H1 (cell line): Measurements from ENCODE around the gene CDK2. TPM values are rescaled to one million over a fixed set of nuclear protein-coding genes. Genes with fewer than 3 reads are reported as not detected.

Experiments used
- CTCF ChIA-PET: fragments of 300-600 bp; sonication (Branson Sonifier 250); formaldehyde crosslinking; loops from one replicate; lab custom pipeline; 2021; ENCODE audit not compliant: partially characterized antibody; lab: Charles Lee
- POLR2A ChIA-PET: fragments of 300-600 bp; sonication (Branson Sonifier 250); formaldehyde crosslinking; loops from one replicate; lab custom pipeline; 2021; ENCODE audit warnings: inconsistent platforms; ENCODE audit not compliant: partially characterized antibody; lab: Charles Lee
- DNase-seq, 2 experiments: peaks; one replicate each; pipeline versions ENCODE4 v3.0.0 to v3.0.0-alpha.2; 2010 to 2022; ENCODE audit warnings: low spot score in 2 of 2, low read depth in 1 of 2, mixed read lengths in 1 of 2
- FAIRE-seq: peaks from 2 replicates; lab custom pipeline; 2011; peaks lifted over from hg19 to GRCh38; lab: Jason Lieb, UNC
- H2AFZ ChIP-seq: 2 replicates; pipeline ENCODE4 v1.8.1; 2012; ENCODE audit warnings: low read length, inconsistent platforms
- H2AK5ac ChIP-seq: 2 replicates; pipeline ENCODE4 v1.6.1; 2013; ENCODE audit warnings: low read depth, low read length
- H2BK120ac ChIP-seq: replicated peaks from 2 replicates; pipeline ENCODE3; 2013; ENCODE audit warnings: low read depth, low read length, inconsistent platforms
- H2BK12ac ChIP-seq: 2 replicates; pipeline ENCODE4 v1.6.1; 2013; ENCODE audit warnings: low read depth, low read length
- H2BK15ac ChIP-seq: 2 replicates; pipeline ENCODE4 v1.6.1; 2013; ENCODE audit warnings: low read length
- H2BK20ac ChIP-seq: 2 replicates; pipeline ENCODE4 v1.6.1; 2013; ENCODE audit warnings: low read length
- H2BK5ac ChIP-seq: 2 replicates; pipeline ENCODE4 v1.6.1; 2013; ENCODE audit warnings: low read depth, low read length
- H3K14ac ChIP-seq: 2 replicates; pipeline ENCODE4 v1.6.1; 2013; ENCODE audit warnings: inconsistent platforms; ENCODE audit not compliant: insufficient read length
- H3K18ac ChIP-seq: 2 replicates; pipeline ENCODE4 v1.6.1; 2013; ENCODE audit warnings: low read length; ENCODE audit errors: extremely low read depth
- H3K23ac ChIP-seq: 2 replicates; pipeline ENCODE4 v1.6.1; 2013; ENCODE audit warnings: inconsistent platforms; ENCODE audit not compliant: insufficient read length
- H3K23me2 ChIP-seq: 2 replicates; pipeline ENCODE4 v1.6.1; 2013; ENCODE audit warnings: low read depth, low read length
- H3K27ac ChIP-seq: 2 replicates; pipeline ENCODE4 v1.6.1; 2011; ENCODE audit warnings: low read depth, low read length, inconsistent platforms
- H3K27me3 ChIP-seq, 4 experiments: replicated peaks in 1 of 4; 1 replicate in 1 of 4; 2 replicates in 3 of 4; pipeline versions ENCODE4 v1.6.1 to v1.8.1; 2011 to 2013; ENCODE audit warnings: low read length in 3 of 4, mild to moderate bottlenecking in 3 of 4, inconsistent platforms in 2 of 4, mixed read lengths in 2 of 4, moderate library complexity in 1 of 4; ENCODE audit not compliant: control insufficient read depth in 3 of 4, insufficient read depth in 3 of 4; ENCODE audit errors: extremely low read depth in 1 of 4
- H3K36me3 ChIP-seq, 4 experiments: 2 replicates each; pipeline versions ENCODE4 v1.6.1 to v1.8.1; 2011 to 2013; ENCODE audit warnings: mild to moderate bottlenecking in 4 of 4, low read length in 3 of 4, moderate library complexity in 2 of 4, control low read depth in 1 of 4, inconsistent platforms in 1 of 4; ENCODE audit not compliant: insufficient read depth in 4 of 4, control insufficient read depth in 2 of 4
- H3K4ac ChIP-seq: replicated peaks from 2 replicates; pipeline ENCODE3; 2013; ENCODE audit warnings: low read length, low read depth, mixed read lengths, inconsistent platforms; ENCODE audit not compliant: insufficient read length
- H3K4me1 ChIP-seq, 4 experiments: replicated peaks in 1 of 4; 1 replicate in 1 of 4; 2 replicates in 3 of 4; pipeline versions ENCODE4 v1.6.1 to v1.8.1; 2011 to 2013; ENCODE audit warnings: low read length in 3 of 4, inconsistent platforms in 2 of 4, mixed read lengths in 1 of 4; ENCODE audit not compliant: insufficient read depth in 4 of 4, control insufficient read depth in 3 of 4
- H3K4me2 ChIP-seq, 2 experiments: 2 replicates each; pipeline versions ENCODE4 v1.6.1 to v1.8.1; 2011 to 2013; ENCODE audit warnings: low read depth in 2 of 2, low read length in 2 of 2, control low read depth in 1 of 2, inconsistent platforms in 1 of 2, mild to moderate bottlenecking in 1 of 2; ENCODE audit not compliant: insufficient read depth in 1 of 2
- H3K4me3 ChIP-seq, 4 experiments: fragments of 200-600, 300-600 bp in 1 of 4; sonication (generic), shearing (Covaris generic), sonication (Bioruptor Twin) in 1 of 4; 2 replicates each; pipeline versions ENCODE4 v1.5.1 to v1.8.1; 2011 to 2016; ENCODE audit warnings: low read length in 4 of 4, low read depth in 3 of 4, control low read depth in 2 of 4, inconsistent platforms in 2 of 4, mild to moderate bottlenecking in 2 of 4, mixed read lengths in 1 of 4, moderate library complexity in 1 of 4; ENCODE audit not compliant: insufficient read depth in 2 of 4; ENCODE audit errors: extremely low read depth in 1 of 4
- H3K56ac ChIP-seq: replicated peaks from 2 replicates; pipeline ENCODE3; 2013; ENCODE audit warnings: low read depth, mild to moderate bottlenecking, mixed read lengths, low read length, inconsistent platforms; ENCODE audit not compliant: insufficient read length
- H3K79me1 ChIP-seq: 2 replicates; pipeline ENCODE4 v1.6.1; 2013; ENCODE audit warnings: low read depth, low read length, control low read depth
- H3K79me2 ChIP-seq, 2 experiments: 2 replicates each; pipeline versions ENCODE4 v1.6.1 to v1.8.1; 2012 to 2013; ENCODE audit warnings: low read length in 2 of 2, mild to moderate bottlenecking in 2 of 2, inconsistent platforms in 1 of 2; ENCODE audit not compliant: insufficient read depth in 2 of 2, control insufficient read depth in 1 of 2
- H3K9ac ChIP-seq, 4 experiments: replicated peaks in 1 of 4; 1 replicate in 1 of 4; 2 replicates in 3 of 4; pipeline versions ENCODE4 v1.6.1 to v1.8.1; 2011 to 2013; ENCODE audit warnings: low read depth in 3 of 4, low read length in 3 of 4, control low read depth in 2 of 4, mild to moderate bottlenecking in 2 of 4, moderate library complexity in 2 of 4, inconsistent platforms in 1 of 4; ENCODE audit errors: extremely low read depth in 1 of 4
- H3K9me3 ChIP-seq, 2 experiments: 2 replicates each; pipeline versions ENCODE4 v1.6.1 to v1.8.1; 2012 to 2013; ENCODE audit warnings: mild to moderate bottlenecking in 2 of 2, moderate library complexity in 2 of 2, control low read depth in 1 of 2, inconsistent platforms in 1 of 2, low read depth in 1 of 2, low read length in 1 of 2, mixed read lengths in 1 of 2; ENCODE audit not compliant: insufficient read depth in 2 of 2
- H4K20me1 ChIP-seq, 2 experiments: replicated peaks in 1 of 2; 2 replicates each; pipeline versions ENCODE3 to v1.8.1; 2011 to 2013; ENCODE audit warnings: inconsistent platforms in 2 of 2, low read length in 2 of 2, mild to moderate bottlenecking in 1 of 2; ENCODE audit not compliant: insufficient read depth in 2 of 2, control insufficient read depth in 1 of 2
- H4K5ac ChIP-seq: 2 replicates; pipeline ENCODE4 v1.6.1; 2013; ENCODE audit warnings: low read length, low read depth, mixed read lengths, inconsistent platforms; ENCODE audit not compliant: insufficient read length
- H4K8ac ChIP-seq: 2 replicates; pipeline ENCODE4 v1.8.0; 2013; ENCODE audit warnings: mild to moderate bottlenecking, moderate library complexity, low read length, inconsistent platforms; ENCODE audit not compliant: insufficient read depth; ENCODE audit errors: extremely low read depth
- H4K91ac ChIP-seq: replicated peaks from 2 replicates; pipeline ENCODE3; 2013; ENCODE audit warnings: low read length, mixed read lengths, inconsistent platforms; ENCODE audit not compliant: insufficient read length
- CBX8 ChIP-seq: fragments of 300-800, 300-1000 bp; sonication (generic); IDR thresholded peaks from 2 replicates; pipeline ENCODE4 v1.7.1; 2016; ENCODE audit warnings: low read depth, low read length, borderline replicate concordance
- FOSL1 ChIP-seq: IDR thresholded peaks from 2 replicates; pipeline ENCODE4 v1.6.1; 2011; ENCODE audit warnings: mild to moderate bottlenecking, low read depth, low read length, moderate library complexity; ENCODE audit not compliant: insufficient read depth
- HDAC2 ChIP-seq, 2 experiments: fragments of 300-600 bp in 1 of 2; sonication (generic) in 1 of 2; IDR thresholded peaks; 2 replicates each; pipeline ENCODE4 v1.6.1; 2011 to 2012; ENCODE audit warnings: low read depth in 2 of 2, low read length in 2 of 2, mild to moderate bottlenecking in 2 of 2, moderate library complexity in 2 of 2, borderline replicate concordance in 1 of 2, inconsistent platforms in 1 of 2
- POLR2A ChIP-seq, 2 experiments: IDR thresholded peaks; 1 replicate in 1 of 2; 2 replicates in 1 of 2; pipeline ENCODE4 v1.6.1; 2011; ENCODE audit warnings: low read depth in 2 of 2, low read length in 2 of 2, mild to moderate bottlenecking in 2 of 2; ENCODE audit errors: control extremely low read depth in 1 of 2
- RAD21 ChIP-seq, 2 experiments: IDR thresholded peaks in 1 of 2; conservative IDR thresholded peaks in 1 of 2; 2 replicates each; pipeline ENCODE4 v1.6.1; 2011; ENCODE audit warnings: low read depth in 2 of 2, low read length in 2 of 2, improper control_type of control experiment in 1 of 2, inconsistent platforms in 1 of 2, mild to moderate bottlenecking in 1 of 2, moderate library complexity in 1 of 2
- SP1 ChIP-seq: IDR thresholded peaks from 2 replicates; pipeline ENCODE4 v1.6.1; 2011; ENCODE audit warnings: low read depth, low read length
- SP4 ChIP-seq: IDR thresholded peaks from 2 replicates; pipeline ENCODE4 v1.6.1; 2012; ENCODE audit warnings: low read length, inconsistent platforms
- TBP ChIP-seq: IDR thresholded peaks from 2 replicates; pipeline ENCODE4 v1.6.1; 2011; ENCODE audit warnings: low read depth, low read length, improper control_type of control experiment
- WGBS, 2 experiments: shearing (Covaris generic) in 1 of 2; methylation state at CpG; one replicate each; pipeline versions ENCODE4 v1.1.6 to v1.1.7; 2013 to 2015; ENCODE audit warnings: low lambda C conversion rate in 2 of 2, mixed read lengths in 2 of 2, inconsistent platforms in 1 of 2, low coverage in 1 of 2, missing lambda C conversion rate in 1 of 2; ENCODE audit not compliant: insufficient replicate concordance in 2 of 2, insufficient coverage in 1 of 2, insufficient read length in 1 of 2; ENCODE audit errors: extremely low coverage in 1 of 2, missing lambda C conversion rate in 1 of 2; 5-methylcytosine and 5-hydroxymethylcytosine counted together
- polyA plus RNA-seq, 7 experiments: library from polyadenylated mRNA; depleted of rRNA in 3 of 7; stranded (reverse) in 5 of 7; unstranded in 2 of 7; fragments of >200 nt in 5 of 7; fragments of 200-250 nt in 2 of 7; gene quantifications; 1 replicate in 5 of 7; 2 replicates in 1 of 7; 4 replicates in 1 of 7; pipeline versions ENCODE4 v1.2.1 to v1.2.3, GENCODE V29; 2011 to 2013; ENCODE audit warnings: missing spikeins in 2 of 7, mixed read lengths in 2 of 7
- total RNA-seq: library from RNA; stranded (reverse); fragmentation: NEBNext Ultra II Directional; extraction: Animal tissue kit (Norgen Biotek cat#: 25700); gene quantifications from 2 replicates; pipeline ENCODE4 v1.2.1, GENCODE V29; 2021

Gene CDK2
- total and polyA plus RNA-seq, 2 of the 8 experiments (the other 6 are each of a cell fraction or from before 2014, with no cell fraction given): 39.4 to 42.5 TPM

GRCh38 chr12:55938826-55939501 lies 27.7 kb upstream of the CDK2 start:
- peaks cover 2% of the 10 kb centered on the region; the same call in 1 of the 2 replicates for H3K23me2 ChIP-seq

More at GRCh38 chr12:55938826-55939501, 27.7 kb upstream of the CDK2 start:
- Histone ChIP-seq H3K4ac (no peak overlapping the region), H4K5ac (no peak overlapping the region), H2BK5ac (no peak overlapping the region), H2BK20ac (no peak overlapping the region), H3K79me1 (no peaks in the 10 kb centered on the region), H4K91ac (no peak overlapping the region), H4K20me1 (no peaks in the 10 kb centered on the region), H2AK5ac (no peak overlapping the region), H3K4me1 (peaks cover 0 to 9% (median 2%) of the 10 kb centered on the region in 4 experiments; a peak in 4 of 7 replicates), H3K14ac (no peak overlapping the region), H3K36me3 (no peaks in the 10 kb centered on the region), H3K79me2 (no peaks in the 10 kb centered on the region), H3K27ac (no peak overlapping the region), H3K4me3 (no peak overlapping the region), H2BK120ac (no peak overlapping the region), H2BK12ac (no peak overlapping the region), H3K23ac (no peak overlapping the region), H3K9ac (peak overlapping the region in 1 of 4 experiments; percentile 5; a peak in 1 of 7 replicates), H3K56ac (no peak overlapping the region), H4K8ac (no peak overlapping the region), H3K9me3 (no peaks in the 10 kb centered on the region), H3K18ac (no peak overlapping the region), H3K27me3 (peaks cover 0 to 2% (median 0%) of the 10 kb centered on the region in 4 experiments; a peak in 2 of 7 replicates), H3K4me2 (no peak overlapping the region), H2BK15ac (no peak overlapping the region; the same call in 1 of the 2 replicates), H2AFZ (no peak overlapping the region)
- DNase-seq (no peak), FAIRE-seq (no peak)
- POLR2A ChIA-PET: interaction anchor here (0.5 to 2.5 kb wide), 11 partner anchors 9 to 350 kb away, joined by 3 to 18 read pairs (median 4); partner anchors contain the start of gene PYM1
- CTCF ChIA-PET: interaction anchor here (0.9 to 7.9 kb wide), 22 partner anchors 10 to 209 kb away, joined by 3 to 71 read pairs (median 5); partner anchors contain the start of genes DGKA, DNAJC14, PYM1 and SARNP
- 92% methylated on average over 8 of the region's 8 CpGs; no CpG with 5 or more reads in 1 of the 2 experiments for WGBS, 2 experiments
- TF ChIP-seq SP4 (no peak), RAD21 (IDR thresholded peaks at IDR 0.05 in 1 of 2, conservative IDR thresholded peaks at IDR 0.05 in 1 of 2; ENCODE audit: low read depth in 2 of 2, low read length in 2 of 2) (no peak), HDAC2 (IDR thresholded peaks at IDR 0.05; ENCODE audit: borderline replicate concordance in 1 of 2, low read depth in 2 of 2, low read length in 2 of 2) (no peak), TBP (no peak), CBX8 (no peak), POLR2A (IDR thresholded peaks at IDR 0.05; ENCODE audit: control extremely low read depth in 1 of 2, low read depth in 2 of 2, low read length in 2 of 2) (no peak), FOSL1 (no peak), SP1 (no peak)
